GM12878 (cell line): ENCODE results near the gene CA5A. TPM values are rescaled to one million over a fixed set of nuclear protein-coding genes. Genes with fewer than 3 reads are reported as not detected.

Source experiments
- ASH2L ChIP-seq: fragments of 300-600, 200-600 bp; sonication (generic); IDR thresholded peaks from 2 replicates; pipeline ENCODE4 v1.6.1; 2017; ENCODE audit warnings: low read depth, mild to moderate bottlenecking, borderline replicate concordance
- ATF2 ChIP-seq: IDR thresholded peaks from 2 replicates; pipeline ENCODE4 v1.6.1; 2012; ENCODE audit warnings: low read length, inconsistent platforms
- BCLAF1 ChIP-seq: fragments of 450-650 bp; IDR thresholded peaks from 2 replicates; pipeline ENCODE4 v1.6.1; 2017; ENCODE audit warnings: antibody characterized with exemption, mild to moderate bottlenecking, moderate library complexity
- IRF5 ChIP-seq: fragments of 450-650 bp; IDR thresholded peaks from 2 replicates; pipeline ENCODE4 v1.6.1; 2017; ENCODE audit warnings: borderline replicate concordance
- MYB ChIP-seq: fragments of 150-350 bp; IDR thresholded peaks from 2 replicates; pipeline ENCODE4 v1.6.1; 2014; ENCODE audit warnings: mild to moderate bottlenecking, low read depth, low read length, borderline replicate concordance
- POLR2A ChIP-seq: IDR thresholded peaks from 2 replicates; pipeline ENCODE4 v1.6.1; 2011; ENCODE audit warnings: low read depth, mild to moderate bottlenecking, low read length
- polyA plus RNA-seq, 11 experiments: library from polyadenylated mRNA; depleted of rRNA in 4 of 11; unstranded in 6 of 11; stranded (reverse) in 5 of 11; fragments of >200 nt; fragmentation: Nextera tagmentation in 4 of 11; fragmentation: Illumina TruSeq in 1 of 11; extraction: Ambion mirVana in 4 of 11; extraction: Trizol in 1 of 11; gene quantifications; 1 replicate in 1 of 11; 2 replicates in 10 of 11; pipeline versions ENCODE4 v1.2.1 to v1.2.3, GENCODE V29; 2011 to 2016; ENCODE audit warnings: inconsistent platforms in 2 of 11, missing spikeins in 2 of 11, low read depth in 1 of 11
- total RNA-seq, 4 experiments: library from RNA; depleted of rRNA in 3 of 4; stranded (reverse); fragments of >200 nt in 3 of 4; fragmentation: Illumina TruSeq in 1 of 4; extraction: Trizol in 1 of 4; gene quantifications; 2 replicates each; pipeline versions ENCODE4 v1.2.1 to v1.2.3, GENCODE V29; 2013 to 2021

The CA5A gene
- total and polyA plus RNA-seq, 10 of the 15 experiments (the other 5 are each of a cell fraction or from before 2014, with no cell fraction given), result not detected

- TF ChIP-seq BCLAF1, result no peak
- TF ChIP-seq IRF5, result no peak
- TF ChIP-seq POLR2A, result no peak
- no peak for TF ChIP-seq ATF2
- TF ChIP-seq MYB, result no peak
- no peak for TF ChIP-seq ASH2L
Measured at GRCh38 chr16:87946596-87947347, 10.4 kb upstream of the CA5A start (continued).
